Measurements from ENCODE around the gene E2F8.

E2F8 gene

DNA sequence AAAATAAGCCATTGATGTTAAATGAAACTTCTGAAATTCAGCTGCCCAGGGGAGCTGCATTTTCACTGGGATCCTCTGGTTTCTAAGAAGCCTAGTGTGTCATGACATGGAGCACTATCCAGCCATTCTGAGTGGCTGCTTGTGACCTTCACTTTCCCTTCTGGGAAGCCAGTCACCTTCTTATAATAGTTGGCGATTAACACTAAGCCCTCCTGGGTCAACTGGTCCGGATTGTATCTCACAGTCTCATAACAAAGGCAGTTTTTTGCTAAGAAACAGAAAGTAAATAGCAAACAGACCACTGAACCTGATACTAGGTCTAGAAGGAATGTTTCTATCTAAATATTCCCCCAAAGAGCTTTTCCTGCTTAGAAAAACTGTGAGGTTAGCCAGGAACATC, 46.8 kb downstream of the E2F8 start:
- ChIA-PET CTCF (no interaction called here), POLR2A (ENCODE audit: low non-redundant PET) (no interaction called here)
- no peak for DNase-seq (ENCODE audit: low spot score)
- TF ChIP-seq, protein P1, sequence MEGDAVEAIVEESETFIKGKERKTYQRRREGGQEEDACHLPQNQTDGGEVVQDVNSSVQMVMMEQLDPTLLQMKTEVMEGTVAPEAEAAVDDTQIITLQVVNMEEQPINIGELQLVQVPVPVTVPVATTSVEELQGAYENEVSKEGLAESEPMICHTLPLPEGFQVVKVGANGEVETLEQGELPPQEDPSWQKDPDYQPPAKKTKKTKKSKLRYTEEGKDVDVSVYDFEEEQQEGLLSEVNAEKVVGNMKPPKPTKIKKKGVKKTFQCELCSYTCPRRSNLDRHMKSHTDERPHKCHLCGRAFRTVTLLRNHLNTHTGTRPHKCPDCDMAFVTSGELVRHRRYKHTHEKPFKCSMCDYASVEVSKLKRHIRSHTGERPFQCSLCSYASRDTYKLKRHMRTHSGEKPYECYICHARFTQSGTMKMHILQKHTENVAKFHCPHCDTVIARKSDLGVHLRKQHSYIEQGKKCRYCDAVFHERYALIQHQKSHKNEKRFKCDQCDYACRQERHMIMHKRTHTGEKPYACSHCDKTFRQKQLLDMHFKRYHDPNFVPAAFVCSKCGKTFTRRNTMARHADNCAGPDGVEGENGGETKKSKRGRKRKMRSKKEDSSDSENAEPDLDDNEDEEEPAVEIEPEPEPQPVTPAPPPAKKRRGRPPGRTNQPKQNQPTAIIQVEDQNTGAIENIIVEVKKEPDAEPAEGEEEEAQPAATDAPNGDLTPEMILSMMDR (conservative IDR thresholded peaks at IDR 0.05; ENCODE audit: low read depth), result no peak
- no peak overlapping the region for H3K27ac ChIP-seq

DNA sequence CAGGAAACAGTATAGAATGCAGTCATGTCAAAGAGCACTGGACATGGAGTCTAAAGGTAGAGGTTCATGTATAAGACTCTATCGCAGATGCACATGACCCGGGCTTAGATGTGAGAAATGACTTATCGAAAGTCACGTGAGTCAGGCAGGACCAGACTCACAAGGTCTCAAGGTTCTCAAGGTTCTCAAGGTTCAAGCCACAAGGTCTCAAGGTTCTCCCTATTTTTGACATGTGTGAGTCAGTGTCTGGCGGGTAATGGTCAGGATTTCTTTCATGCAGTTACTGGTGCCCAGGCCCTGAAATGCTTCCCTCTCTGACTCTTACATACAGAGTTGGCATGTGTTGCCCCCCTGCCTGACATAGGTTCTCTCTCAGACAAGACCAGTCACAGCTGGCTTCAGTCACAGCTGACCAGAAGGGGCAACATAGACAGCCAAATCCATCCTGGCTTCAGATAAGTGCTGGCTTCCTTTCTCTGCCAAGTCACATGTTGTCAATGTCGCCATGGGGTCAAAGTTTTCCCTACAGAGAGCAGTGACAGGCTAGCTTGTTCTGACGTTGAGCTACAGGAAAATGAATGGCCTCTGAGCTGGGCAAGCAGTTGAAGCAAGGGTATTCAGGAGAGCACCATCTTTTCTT, 49.1 kb downstream of the E2F8 start:
- H3K27ac ChIP-seq, result no peak overlapping the region
- ChIA-PET CTCF (interaction anchor here (0.7 kb wide), 1 partner anchor 50 kb away, joined by 3 read pairs; no protein-coding TSS in a partner anchor), POLR2A (ENCODE audit: low non-redundant PET) (no interaction called here)
- TF ChIP-seq, protein P1 (conservative IDR thresholded peaks at IDR 0.05; ENCODE audit: low read depth), result no peak
- no peak for DNase-seq (ENCODE audit: low spot score)

DNA sequence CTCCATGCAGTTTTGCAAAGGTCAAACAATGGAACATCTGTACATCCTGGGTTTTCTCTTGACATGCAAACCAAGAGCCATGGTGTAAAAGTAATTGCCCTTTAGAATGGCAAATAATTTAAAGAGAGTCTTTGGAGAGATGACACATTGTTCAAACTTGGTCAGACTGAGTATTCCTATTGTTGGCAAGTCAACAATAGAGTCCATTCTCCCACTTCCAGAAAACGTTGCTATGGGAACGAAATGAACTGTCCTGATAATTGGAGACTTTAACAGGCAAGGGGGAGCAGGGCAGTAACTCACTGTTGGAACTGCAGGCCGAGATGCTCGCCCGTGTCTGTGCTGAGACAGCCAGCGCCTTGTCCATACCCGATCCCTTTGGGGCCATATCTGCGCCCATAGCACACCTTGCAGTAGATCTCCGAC, 52.9 kb downstream of the E2F8 start:
- ChIA-PET POLR2A (ENCODE audit: low non-redundant PET) (no interaction called here), CTCF (no interaction called here)
- TF ChIP-seq, protein P1 (conservative IDR thresholded peaks at IDR 0.05; ENCODE audit: low read depth), result no peak
- DNase-seq (ENCODE audit: low spot score), result no peak
- H3K27ac ChIP-seq, result no peak overlapping the region

DNA sequence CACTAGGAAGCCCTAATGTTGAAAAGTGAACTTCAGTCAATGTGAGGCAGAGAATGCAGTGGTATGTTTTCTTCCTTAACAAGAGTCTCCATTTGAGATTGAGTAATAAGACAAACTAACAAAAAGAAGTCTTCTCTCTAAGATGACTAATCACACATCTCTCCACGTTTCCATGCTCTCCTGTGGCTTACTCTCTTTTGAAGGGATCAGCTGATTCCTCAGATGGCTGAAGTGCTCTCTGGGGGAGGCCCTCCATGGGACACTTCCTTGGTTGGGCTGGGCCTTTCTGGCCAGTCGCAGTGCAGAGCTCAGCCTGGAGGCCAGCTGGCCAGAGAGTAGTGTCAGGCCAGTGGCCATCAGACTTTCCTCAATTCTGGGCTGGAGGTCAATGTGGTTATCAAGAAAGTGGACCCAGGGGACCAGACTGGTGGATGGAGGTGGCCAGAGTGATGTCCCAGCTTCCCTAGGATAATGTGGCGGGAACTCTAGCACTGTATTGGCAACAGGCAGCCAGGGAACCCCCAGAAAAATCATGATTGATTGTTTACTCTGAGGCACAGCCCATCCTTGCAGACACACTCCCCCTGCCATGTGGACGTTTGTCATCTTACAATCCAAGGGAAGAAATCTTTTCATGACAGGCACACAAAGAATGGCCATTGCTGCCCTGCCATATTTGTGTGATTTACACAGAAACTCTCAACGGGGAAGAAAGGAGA, 53.5 kb downstream of the E2F8 start:
- no peak overlapping the region for H3K27ac ChIP-seq
- CTCF ChIA-PET, result no interaction called here
- DNase-seq (ENCODE audit: low spot score), result no peak
- POLR2A ChIA-PET (ENCODE audit: low non-redundant PET), result no interaction called here
- TF ChIP-seq, protein P1 (conservative IDR thresholded peaks at IDR 0.05; ENCODE audit: low read depth), result no peak

DNA sequence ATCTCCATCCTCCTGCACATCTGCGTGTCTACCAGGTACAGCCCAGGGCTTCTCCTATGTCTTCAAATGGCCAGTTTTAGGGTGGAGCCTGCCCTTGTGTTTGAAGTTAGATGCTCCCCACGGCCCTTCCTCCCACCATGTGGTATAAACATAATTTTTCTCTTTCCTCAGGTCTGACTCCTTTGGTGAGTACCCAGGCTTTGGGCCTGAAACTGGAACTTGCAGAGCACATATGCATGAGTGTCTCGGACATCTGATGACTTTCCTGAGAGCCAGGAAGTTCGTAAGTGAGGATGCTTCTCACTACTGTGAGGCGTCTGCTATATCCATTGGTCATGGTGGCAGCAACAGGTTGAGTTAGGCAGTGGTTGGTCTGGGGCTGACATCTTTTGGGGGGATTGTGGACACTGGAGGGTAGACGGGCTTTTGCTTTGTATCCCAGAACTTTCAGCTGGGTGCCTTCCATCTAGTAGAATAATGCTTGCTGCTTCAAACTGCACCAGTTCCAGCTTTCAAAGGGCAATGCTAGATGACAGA, 55.2 kb downstream of the E2F8 start:
- ChIA-PET POLR2A (ENCODE audit: low non-redundant PET) (no interaction called here), CTCF (no interaction called here)
- TF ChIP-seq, protein P1 (conservative IDR thresholded peaks at IDR 0.05; ENCODE audit: low read depth), result no peak
- no peak for DNase-seq (ENCODE audit: low spot score)
- no peak overlapping the region for H3K27ac ChIP-seq

DNA sequence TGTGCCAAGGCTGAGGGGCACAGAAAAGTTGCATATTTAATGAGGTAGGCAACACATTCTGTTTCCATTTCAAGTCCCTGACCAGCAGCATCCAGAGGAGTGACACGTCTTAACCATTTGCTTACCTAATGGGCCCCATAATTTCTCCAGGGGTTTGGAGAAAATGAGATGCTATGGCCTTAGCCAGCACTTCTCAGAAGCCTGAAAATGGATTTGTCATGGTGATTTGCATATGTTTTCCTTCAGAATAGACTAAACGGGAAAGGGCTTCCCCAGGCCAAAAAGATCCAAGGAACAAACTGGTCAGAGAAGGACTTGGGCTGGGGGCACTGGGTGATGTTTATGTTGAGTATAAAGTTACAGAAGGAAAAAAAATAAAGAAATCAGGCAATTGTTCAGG, 55.7 kb downstream of the E2F8 start:
- TF ChIP-seq, protein P1 (conservative IDR thresholded peaks at IDR 0.05; ENCODE audit: low read depth), result no peak
- no peak for DNase-seq (ENCODE audit: low spot score)
- CTCF ChIA-PET, result no interaction called here
- H3K27ac ChIP-seq, result no peak overlapping the region
- POLR2A ChIA-PET (ENCODE audit: low non-redundant PET), result no interaction called here

Measured in RWPE1 (cell line).